AG20443 (cell line): ENCODE measurements around the gene GPATCH2.
"Not testable (repeated sequence)": the region's sequence is repeated elsewhere in the genome, so short reads cannot be mapped to it uniquely, and the experiment has no call there.

Experiments
- DNase-seq: peaks from one replicate; pipeline ENCODE4 v3.0.0; 2012; ENCODE audit warnings: low spot score, mixed read lengths

GPATCH2 gene

GRCh38 chr1:217525773-217526490, 105.0 kb downstream of the GPATCH2 start:
- peak; percentile 20 for DNase-seq

DNA sequence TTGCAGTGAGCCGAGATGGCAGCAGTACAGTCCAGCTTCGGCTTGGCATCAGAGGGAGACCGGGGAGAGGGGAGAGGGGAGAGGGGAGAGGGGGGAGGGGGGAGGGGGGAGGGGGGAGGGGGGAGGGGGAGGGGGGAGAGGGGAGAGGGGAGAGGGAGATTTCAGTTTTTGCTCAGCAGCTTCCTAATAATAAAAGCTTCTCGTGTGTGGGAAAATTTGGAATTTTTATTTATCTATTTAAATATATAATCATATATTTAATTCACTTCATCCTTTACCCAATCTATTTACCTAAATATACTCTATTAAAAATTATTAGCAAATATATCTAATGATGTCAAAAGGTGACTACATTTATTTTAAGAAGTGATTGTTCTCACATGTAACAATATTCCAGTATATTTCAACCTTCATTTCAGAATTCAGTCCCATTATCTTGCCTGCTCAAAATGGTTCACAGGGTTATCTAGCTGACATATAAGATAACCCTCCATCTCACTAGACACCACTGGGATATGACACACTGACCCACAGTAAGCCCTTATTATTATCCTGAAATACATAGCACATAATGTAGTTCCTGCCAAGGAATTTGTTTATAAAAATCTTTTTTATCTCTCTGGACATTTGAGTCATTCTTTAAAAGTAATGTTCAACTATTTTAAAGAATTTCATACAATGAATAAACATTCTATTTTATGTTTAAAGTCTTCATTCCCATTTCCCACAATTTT, 105.9 kb downstream of the GPATCH2 start:
- DNase-seq, result no peak

DNA sequence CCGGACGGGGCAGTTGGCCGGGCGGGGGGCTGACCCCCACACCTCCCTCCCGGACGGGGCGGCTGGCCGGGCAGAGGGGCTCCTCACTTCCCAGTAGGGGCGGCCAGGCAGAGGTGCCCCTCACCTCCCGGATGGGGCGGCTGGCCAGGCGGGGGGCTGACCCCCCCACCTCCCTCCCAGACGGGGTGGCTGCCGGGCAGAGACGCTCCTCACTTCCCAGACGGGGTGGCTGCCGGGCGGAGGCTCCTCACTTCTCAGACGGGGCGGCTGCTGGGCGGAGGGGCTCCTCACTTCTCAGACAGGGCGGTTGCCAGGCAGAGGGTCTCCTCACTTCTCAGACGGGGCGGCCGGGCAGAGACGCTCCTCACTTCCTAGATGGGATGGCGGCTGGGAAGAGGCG, 107.0 kb downstream of the GPATCH2 start:
- not testable (repeated sequence) for DNase-seq

- no peak for DNase-seq
These were observed 108.6 kb downstream of the GPATCH2 start for GRCh38 chr1:217522277-217522676.

GRCh38 chr1:217521317-217521716, 109.6 kb downstream of the GPATCH2 start:
- no peak for DNase-seq

DNA sequence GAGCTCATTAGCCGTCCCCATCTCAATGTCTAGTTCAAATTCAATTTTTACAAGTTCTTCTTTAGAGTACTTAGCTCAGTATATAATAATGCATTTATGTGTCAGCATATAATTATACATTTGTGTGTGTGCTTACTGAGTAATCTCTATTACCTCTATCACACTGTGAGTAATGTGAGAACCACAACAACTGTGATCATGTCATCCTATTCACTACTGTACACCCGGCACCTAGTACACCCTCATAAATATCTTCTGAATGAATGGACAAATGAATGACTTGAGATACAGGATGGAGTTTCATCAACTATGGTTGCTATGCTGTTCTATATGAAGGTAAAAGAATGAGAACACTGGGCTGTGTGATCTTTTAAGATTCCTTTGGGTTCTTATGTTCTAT, 124.0 kb downstream of the GPATCH2 start:
- DNase-seq, result no peak

DNA sequence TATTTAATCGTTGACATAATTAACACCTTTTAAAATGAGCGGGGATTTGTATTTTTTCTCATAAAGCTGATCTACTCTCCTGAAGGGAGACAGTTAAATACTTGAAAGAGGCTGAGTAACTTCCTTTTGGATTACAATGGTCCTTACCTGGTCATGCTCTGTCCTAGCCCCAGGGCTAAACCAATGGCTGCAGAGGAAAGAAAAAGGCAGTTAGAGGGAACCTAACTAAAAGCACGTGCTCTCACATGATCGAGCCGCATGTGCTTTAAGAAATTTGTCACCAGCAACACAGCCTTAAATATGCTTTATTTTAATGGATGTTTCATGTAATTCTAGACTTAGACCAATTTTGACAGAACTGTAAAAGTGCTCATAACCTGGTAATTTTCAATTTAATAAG, 132.7 kb downstream of the GPATCH2 start:
- DNase-seq, result no peak

DNA sequence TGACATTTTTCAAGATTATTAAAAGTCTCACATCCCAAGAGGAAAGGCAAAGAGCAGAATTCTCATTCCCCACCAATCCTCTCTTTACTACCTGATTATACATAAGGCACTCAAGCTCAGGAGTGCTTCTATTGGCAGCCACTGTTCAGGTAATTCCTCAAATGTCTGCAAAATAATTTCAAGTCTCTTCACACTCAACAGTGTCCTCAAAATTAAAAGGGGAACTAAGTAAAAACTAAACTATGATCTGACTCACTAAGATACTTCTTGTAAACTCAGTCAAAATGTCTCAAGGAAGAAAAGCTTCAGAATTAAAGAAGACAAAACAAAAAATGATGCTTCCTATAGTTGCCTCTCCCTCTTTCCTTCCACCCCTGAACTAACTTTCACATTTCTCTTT, 135.6 kb downstream of the GPATCH2 start:
- no peak for DNase-seq

DNA sequence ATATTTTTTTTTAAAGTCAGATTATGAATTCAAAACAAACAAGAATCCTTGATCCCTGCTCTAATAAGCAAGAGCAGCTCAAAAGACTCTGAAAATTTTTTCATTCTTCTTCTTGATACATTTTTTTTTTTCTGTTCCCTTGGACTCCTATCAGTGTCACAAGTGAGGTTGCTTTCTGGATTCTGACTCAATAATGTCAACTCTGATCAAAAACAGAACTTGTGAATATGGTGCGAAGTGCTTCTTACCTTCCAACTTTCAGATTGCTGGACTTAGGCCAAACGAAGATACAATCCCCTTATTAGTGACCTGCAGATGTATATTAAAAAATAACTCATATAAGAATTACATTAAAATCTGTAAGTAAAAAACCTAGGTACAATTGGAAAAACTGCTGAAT, 136.1 kb downstream of the GPATCH2 start:
- no peak for DNase-seq

DNA sequence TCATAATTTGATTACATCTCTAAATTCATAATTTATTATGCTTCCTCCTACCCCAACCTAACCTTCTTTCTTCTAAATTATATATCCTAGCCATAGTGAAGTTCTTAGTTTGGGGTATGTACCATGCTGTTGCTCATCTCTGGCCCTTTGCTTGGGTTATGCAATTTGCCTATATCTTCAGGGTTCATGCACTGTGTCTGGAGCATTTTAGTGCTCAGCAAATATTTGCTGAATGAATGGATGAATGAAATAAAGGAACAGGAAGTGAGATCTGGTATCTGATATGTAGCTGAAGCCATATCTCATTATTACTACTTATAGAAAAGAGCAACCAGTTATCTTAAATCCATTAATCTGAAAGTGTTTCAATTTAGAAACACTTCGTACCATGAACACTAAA, 137.6 kb downstream of the GPATCH2 start:
- DNase-seq, result no peak

- DNase-seq, result no peak
These were observed 146.0 kb downstream of the GPATCH2 start for GRCh38 chr1:217484871-217485270.

- peak; percentile 70 for DNase-seq
These were observed 148.4 kb downstream of the GPATCH2 start for GRCh38 chr1:217482356-217483102.

GRCh38 chr1:217478450-217478849, 152.4 kb downstream of the GPATCH2 start:
- no peak for DNase-seq

DNA sequence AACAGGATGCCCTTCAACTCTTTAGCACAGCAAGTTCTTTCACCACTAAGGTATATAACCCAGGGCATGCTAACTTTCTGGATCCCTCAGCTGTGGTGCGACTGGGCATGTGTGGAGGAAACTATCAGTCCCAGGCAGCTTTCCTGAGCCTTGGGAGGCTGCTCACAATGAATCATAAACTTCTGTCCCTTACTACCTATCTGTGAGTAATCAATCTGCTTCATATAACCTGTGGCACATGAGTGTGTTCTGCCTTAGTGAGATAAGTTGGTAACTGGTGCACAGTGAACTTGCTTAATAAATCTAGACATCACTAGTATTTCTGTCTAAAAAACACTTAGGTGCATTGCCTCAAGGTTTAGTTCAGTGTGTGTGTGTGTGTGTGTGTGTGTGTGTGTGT, 158.0 kb downstream of the GPATCH2 start:
- DNase-seq, result no peak

DNA sequence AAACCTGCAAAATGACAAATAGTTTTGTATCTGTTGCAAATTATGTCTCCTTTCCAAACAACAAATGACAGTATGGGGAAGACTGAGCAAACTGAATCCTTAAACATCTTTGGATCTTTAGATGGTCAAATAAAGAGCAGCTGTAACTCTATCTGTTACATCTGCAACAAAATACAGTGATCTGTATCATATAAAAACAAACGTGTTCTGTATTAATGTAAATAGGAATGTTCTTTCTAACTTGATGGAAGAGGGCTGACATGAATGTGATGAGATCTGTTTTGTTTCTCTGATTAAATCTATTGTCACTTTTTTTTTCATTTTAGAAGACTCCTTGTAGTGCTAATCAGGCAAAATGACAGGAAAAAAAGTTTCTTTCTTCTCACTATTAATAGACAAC, 159.5 kb downstream of the GPATCH2 start:
- DNase-seq, result no peak

DNA sequence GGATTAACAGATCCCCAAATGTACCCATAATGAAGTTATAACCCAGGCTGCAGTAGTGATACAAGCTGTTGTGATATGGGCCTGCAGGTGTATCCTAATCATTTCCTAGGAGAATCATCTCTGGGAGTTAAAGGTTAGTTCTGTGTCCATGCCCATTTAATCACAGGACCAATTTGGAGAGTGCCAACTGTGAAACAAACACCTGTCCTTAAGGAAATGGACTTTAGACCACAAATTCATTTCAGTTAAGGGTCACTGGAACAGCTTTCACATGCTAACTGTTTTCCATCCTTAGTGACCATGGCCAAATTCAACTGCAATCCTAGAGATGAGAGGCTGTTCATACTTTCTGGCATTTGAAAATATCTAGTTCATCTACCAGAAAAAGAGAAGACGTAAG, 160.9 kb downstream of the GPATCH2 start:
- DNase-seq, result no peak

GRCh38 chr1:217465102-217465501, 165.8 kb downstream of the GPATCH2 start:
- DNase-seq, result no peak

DNA sequence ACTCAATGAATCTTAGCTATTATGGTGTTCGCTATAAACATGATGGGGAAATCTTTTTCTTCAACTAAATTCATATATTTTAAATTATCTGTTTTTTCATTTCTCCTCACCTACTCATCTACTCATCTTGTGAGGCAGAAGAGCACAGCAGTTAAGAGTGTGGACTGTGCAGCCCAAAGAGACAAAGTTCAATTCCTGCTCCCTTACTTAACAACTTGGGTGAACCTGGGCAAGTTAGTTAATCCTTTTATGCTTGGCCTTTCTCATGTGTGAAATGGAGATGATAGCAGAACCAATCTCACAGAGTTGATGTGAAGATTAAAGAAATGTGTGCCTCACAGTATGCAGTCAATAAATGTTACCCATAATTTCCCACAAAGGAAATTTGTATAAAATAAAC, 168.2 kb downstream of the GPATCH2 start:
- DNase-seq, result no peak

- DNase-seq, result no peak
These were observed 168.7 kb downstream of the GPATCH2 start for GRCh38 chr1:217462159-217462558.

- DNase-seq, result no peak
These were observed 173.9 kb downstream of the GPATCH2 start for GRCh38 chr1:217457016-217457415.

- DNase-seq, result no peak
These were observed 174.6 kb downstream of the GPATCH2 start for GRCh38 chr1:217456261-217456660.

- DNase-seq, result no peak
These were observed 177.1 kb downstream of the GPATCH2 start for GRCh38 chr1:217453816-217454215.

GRCh38 chr1:217449370-217449769, 181.5 kb downstream of the GPATCH2 start:
- DNase-seq, result no peak
